ENCODE measurements around the gene TRPV3. TPM values are rescaled to one million over a fixed set of nuclear protein-coding genes. Genes with fewer than 3 reads are reported as not detected.

TRPV3 gene
- total and polyA plus RNA-seq, 8 donors, result 0.55 to 4.2 (median 1.9) TPM

GRCh38 chr17:3501344-3501743, 56.3 kb downstream of the TRPV3 start:
- no peaks in the 10 kb centered on the region for H3K4me1 ChIP-seq
- ATAC-seq, result no peak
- no peaks in the 10 kb centered on the region for H3K27me3 ChIP-seq
- TF ChIP-seq, protein P1, sequence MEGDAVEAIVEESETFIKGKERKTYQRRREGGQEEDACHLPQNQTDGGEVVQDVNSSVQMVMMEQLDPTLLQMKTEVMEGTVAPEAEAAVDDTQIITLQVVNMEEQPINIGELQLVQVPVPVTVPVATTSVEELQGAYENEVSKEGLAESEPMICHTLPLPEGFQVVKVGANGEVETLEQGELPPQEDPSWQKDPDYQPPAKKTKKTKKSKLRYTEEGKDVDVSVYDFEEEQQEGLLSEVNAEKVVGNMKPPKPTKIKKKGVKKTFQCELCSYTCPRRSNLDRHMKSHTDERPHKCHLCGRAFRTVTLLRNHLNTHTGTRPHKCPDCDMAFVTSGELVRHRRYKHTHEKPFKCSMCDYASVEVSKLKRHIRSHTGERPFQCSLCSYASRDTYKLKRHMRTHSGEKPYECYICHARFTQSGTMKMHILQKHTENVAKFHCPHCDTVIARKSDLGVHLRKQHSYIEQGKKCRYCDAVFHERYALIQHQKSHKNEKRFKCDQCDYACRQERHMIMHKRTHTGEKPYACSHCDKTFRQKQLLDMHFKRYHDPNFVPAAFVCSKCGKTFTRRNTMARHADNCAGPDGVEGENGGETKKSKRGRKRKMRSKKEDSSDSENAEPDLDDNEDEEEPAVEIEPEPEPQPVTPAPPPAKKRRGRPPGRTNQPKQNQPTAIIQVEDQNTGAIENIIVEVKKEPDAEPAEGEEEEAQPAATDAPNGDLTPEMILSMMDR (IDR thresholded peaks at IDR 0.05), result no peak
- H3K27ac ChIP-seq, result no peak overlapping the region
- H3K36me3 ChIP-seq, result no peaks in the 10 kb centered on the region
- DNase-seq, result no peak
- intact Hi-C loops (cut with DNase I), result no loop called here
- H3K9me3 ChIP-seq, result no peaks in the 10 kb centered on the region
- H3K4me3 ChIP-seq, result no peak overlapping the region

- Histone ChIP-seq H3K9me3 (no peaks in the 10 kb centered on the region), H3K36me3 (no peaks in the 10 kb centered on the region), H3K27me3 (peaks cover 0 to 8% of the 10 kb centered on the region in 2 donors), H3K4me1 (no peaks in the 10 kb centered on the region), H3K4me3 (no peak overlapping the region), H3K27ac (no peak overlapping the region)
- TF ChIP-seq, protein P1 (IDR thresholded peaks at IDR 0.05), result no peak
- intact Hi-C loops (cut with DNase I), result no loop called here
- no peak for ATAC-seq
- DNase-seq, result no peak
Measured at GRCh38 chr17:3497101-3497500, 60.5 kb downstream of the TRPV3 start.

GRCh38 chr17:3485481-3486068, 72.0 kb downstream of the TRPV3 start:
- ATAC-seq, result no peak
- intact Hi-C loops (cut with DNase I), result no loop called here
- Histone ChIP-seq H3K36me3 (no peaks in the 10 kb centered on the region), H3K27ac (no peak overlapping the region), H3K27me3 (peaks cover 0 to 12% of the 10 kb centered on the region in 2 donors), H3K9me3 (no peaks in the 10 kb centered on the region), H3K4me3 (no peak overlapping the region), H3K4me1 (no peaks in the 10 kb centered on the region)
- TF ChIP-seq, protein P1 (IDR thresholded peaks at IDR 0.05), result no peak
- DNase-seq, result no peak

- DNase-seq, result no peak
- no peak for ATAC-seq
- TF ChIP-seq, protein P1 (IDR thresholded peaks at IDR 0.05), result no peak
Measured at GRCh38 chr17:3482852-3483251, 74.8 kb downstream of the TRPV3 start.

GRCh38 chr17:3479988-3480387, 77.6 kb downstream of the TRPV3 start:
- intact Hi-C loops (cut with DNase I), result no loop called here
- H3K9me3 ChIP-seq, result no peaks in the 10 kb centered on the region
- H3K4me3 ChIP-seq, result no peak overlapping the region
- H3K27ac ChIP-seq, result no peak overlapping the region
- DNase-seq, result no peak
- H3K4me1 ChIP-seq, result peaks cover 0 to 3% of the 10 kb centered on the region in 2 donors
- TF ChIP-seq, protein P1 (IDR thresholded peaks at IDR 0.05), result no peak
- no peaks in the 10 kb centered on the region for H3K27me3 ChIP-seq
- ATAC-seq, result no peak
- no peaks in the 10 kb centered on the region for H3K36me3 ChIP-seq

More at GRCh38 chr17:3482852-3483251, 74.8 kb downstream of the TRPV3 start:
- intact Hi-C loops (cut with DNase I), result no loop called here
- no peaks in the 10 kb centered on the region for H3K4me1 ChIP-seq
- H3K27ac ChIP-seq, result no peak overlapping the region
- H3K36me3 ChIP-seq, result no peaks in the 10 kb centered on the region
- H3K4me3 ChIP-seq, result no peak overlapping the region
- no peaks in the 10 kb centered on the region for H3K9me3 ChIP-seq
- peaks cover 0 to 6% of the 10 kb centered on the region in 2 donors for H3K27me3 ChIP-seq

Measured in left lung (tissue), 10 donors.